Measurements from ENCODE around the gene DSG2.

The DSG2 gene

DNA sequence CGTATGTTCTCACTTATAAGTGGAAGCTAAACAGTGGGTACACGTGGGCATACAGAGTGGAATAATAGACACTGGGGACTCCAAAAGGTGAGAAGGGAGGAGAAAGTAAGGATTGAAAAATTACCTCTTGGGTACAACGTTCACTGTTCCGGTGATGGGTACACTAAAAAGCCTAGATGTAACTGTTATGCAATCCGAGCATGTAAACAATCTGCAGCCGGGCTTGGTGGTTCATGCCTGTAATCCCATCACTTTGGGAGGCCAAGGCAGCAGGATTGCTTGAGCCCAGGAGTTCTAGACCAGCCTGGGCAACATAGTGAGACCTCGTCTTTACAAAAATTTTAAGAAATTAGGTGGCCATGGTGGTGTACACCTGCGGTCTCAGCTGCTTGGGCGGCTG lies 60.6 kb downstream of the DSG2 start:
- no peak for DNase-seq

GRCh38 chr18:31562726-31563125 lies 64.7 kb downstream of the DSG2 start:
- DNase-seq = no peak

GRCh38 chr18:31563778-31564177 lies 65.8 kb downstream of the DSG2 start:
- no peak for DNase-seq

GRCh38 chr18:31565345-31565744 lies 67.4 kb downstream of the DSG2 start:
- DNase-seq = no peak

- no peak for DNase-seq
These were observed 68.0 kb downstream of the DSG2 start for GRCh38 chr18:31565782-31566512.

- no peak for DNase-seq
These were observed 68.8 kb downstream of the DSG2 start for GRCh38 chr18:31566576-31567306.

DNA sequence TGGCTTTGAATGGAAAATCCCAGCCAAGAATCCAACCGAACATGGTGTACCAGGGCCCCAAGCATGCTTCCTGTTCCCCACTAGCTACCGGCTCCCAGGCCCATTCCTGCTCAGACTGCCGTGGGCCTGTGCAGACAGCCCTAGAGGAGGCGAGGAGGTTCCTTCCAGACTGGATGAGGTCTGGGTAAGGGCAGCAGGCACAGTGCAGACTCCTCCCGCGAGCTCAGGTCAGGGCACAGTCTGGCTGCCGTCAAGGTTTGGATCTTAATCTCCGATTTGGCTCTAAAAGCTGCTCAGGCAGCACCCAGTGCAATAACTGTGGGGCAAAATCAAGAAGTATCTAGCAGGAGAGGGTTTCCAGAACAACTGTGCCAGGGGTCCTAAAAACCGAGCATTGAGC lies 74.4 kb downstream of the DSG2 start:
- DNase-seq = no peak

DNA sequence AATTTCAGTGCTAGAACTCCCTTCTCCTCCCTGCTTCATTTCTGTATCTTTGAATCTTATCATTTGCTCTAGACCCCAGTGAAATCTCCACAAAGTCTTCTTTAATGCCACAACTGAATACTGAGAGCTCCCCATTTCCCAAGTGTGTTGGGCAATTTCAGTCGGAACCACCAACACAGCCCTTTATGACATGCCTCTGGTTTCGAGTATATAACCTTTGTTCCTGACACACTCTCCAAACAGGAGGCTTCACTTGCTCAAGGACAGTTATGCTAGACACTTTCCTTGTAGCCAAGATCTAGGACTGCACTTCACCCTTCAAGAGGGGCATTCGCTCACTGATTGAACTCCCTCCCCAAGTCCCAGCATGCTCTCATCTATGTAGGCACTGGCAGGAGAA lies 75.1 kb downstream of the DSG2 start:
- DNase-seq = no peak

DNA sequence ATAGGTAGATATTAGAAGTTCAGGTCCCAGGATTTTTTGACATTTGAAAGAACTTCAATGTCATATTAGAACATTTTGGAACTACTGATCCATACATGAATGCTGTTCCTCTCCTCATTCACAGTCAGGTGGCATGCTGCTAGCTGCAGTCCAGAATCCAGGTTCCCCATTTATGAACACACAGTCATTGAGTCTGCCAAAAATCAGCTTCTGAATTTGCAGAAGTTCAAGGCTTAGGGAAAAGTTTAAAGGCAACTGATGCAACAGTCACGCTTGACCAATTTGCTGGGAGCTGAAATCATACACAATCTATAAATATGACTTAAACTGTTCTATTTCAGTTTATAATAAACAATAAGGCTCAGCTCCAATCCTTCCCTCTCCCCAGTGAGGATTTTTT lies 76.4 kb downstream of the DSG2 start:
- no peak for DNase-seq

- DNase-seq = no peak
These were observed 77.7 kb downstream of the DSG2 start for GRCh38 chr18:31575515-31576257.

- no peak for DNase-seq
These were observed 78.7 kb downstream of the DSG2 start for GRCh38 chr18:31576670-31577069.

DNA sequence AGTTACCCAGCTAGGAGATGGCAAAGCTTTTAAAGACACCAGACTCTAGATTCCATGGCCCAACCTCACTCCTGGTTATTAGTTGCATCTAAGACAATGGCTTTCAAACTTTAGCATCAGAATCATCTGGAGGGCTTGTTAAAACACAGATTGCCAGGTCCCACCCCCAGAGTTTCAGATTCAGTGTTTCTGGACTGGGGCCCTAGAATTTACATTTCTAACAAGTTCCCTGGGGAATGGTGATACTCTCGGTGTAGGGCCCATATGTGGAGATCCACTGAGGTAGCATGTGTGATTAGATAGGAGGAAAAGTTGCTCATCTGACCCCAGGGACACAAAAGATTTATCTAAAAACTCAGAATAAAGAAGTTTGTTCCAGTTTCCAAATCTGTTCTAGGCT lies 79.2 kb downstream of the DSG2 start:
- DNase-seq = no peak

DNA sequence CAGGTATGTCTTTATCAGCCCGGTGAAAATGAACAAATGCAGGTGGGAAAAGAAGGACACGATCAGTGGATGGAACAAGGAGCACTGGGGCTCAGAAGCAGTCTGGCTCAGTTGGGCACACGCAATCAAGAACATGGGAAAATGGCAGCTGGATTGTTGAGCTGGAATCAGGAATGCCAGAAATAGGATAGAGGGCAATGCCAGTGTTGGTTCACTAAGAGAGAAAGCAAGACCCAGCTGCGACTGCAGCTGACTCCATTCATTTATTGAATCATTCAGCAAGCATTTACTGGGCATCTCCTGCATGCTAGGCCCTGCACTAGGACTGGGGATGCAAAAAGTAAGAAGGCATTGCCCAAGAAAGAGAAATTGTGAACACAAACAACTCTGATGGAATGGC lies 80.1 kb downstream of the DSG2 start:
- DNase-seq = no peak

- DNase-seq = no peak
These were observed 81.4 kb downstream of the DSG2 start for GRCh38 chr18:31579375-31579774.

GRCh38 chr18:31581498-31582197 lies 83.7 kb downstream of the DSG2 start:
- no peak for DNase-seq

DNA sequence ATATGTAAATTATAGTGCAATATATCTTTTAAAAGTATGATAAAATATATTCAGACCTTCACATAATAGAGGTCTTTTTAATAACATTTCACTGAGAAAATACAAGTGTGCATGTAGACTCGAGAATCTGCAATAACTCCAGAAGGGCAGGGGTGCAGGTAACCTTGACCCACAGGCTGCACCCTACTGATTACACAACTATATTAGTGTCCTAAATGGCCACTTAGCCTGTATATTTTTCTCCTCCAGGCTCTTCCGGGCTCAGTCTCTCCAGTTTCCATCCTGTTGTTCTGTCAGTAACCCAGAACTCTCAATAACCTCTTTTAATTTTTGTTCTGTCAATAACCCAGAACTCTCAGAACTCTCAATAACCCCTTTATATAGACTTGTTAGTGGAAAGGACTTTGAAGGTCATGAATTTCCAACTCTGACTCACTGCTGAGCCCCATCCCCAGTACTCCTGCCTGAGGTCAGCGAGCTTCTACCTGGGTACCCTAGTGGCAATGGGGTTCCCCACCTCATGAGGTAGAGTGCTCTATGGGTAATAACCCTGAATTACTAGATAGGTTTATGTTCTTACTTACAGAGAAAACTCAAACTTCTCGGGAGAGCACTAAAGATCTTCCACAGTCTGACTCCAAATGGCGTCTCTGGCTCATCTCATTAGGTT lies 85.3 kb downstream of the DSG2 start:
- DNase-seq = no peak

DNA sequence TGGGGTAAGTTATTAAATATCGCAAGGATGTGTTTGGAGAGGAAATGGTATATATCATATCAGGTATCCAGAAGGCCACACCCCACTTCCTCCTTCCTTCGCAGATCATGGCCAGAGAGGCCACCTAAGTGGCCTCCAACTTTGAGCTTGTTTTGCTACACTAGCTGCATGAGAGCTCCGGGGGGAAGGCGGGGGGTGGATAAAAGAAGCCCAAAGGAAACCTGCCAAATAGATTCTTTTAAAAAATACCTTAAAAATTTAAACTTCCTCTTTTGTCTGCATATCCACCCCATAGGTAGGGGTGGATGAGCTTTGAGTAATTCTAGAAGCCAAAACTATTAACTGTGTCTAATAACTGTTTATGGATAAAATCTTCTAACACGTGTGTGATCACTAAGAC lies 88.0 kb downstream of the DSG2 start:
- no peak for DNase-seq

DNA sequence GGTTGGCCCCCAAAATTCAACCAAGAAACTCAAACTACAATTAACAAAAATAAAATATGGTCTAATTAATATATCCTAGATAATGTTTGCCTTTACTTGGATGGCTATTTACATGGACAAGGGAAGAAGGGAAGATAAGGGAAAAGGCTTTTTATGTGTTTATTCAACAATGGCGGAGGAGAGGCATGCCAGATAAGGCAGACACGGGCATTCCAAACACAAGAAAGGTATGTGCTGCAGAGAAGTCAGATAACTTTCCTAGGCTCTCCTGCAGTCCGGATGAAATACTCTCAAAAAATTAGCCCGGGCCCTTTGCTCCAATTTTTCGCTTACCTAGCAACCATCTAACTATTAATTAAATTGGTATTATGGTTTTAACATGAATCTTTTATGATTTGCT lies 88.6 kb downstream of the DSG2 start:
- no peak for DNase-seq

DNA sequence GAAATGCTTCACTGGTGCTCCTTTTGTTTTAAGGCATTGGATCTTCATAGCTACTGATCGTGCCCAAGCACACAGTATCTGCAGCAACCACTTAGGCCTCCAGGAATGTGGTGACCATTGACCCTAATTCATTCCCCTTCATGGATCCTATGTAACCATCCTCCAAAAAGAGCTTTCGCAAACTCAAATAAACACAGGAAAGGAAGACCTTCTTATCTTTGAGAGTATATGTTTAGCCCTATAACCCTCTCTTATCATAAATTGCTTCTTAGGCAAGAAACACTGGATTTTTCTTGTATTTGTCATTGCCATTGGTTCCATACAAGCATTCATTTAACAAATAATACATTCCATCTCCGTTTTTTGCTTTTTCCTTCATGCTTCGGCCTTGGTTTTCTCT lies 89.6 kb downstream of the DSG2 start:
- DNase-seq = no peak

GRCh38 chr18:31590570-31590969 lies 92.6 kb downstream of the DSG2 start:
- no peak for DNase-seq

DNA sequence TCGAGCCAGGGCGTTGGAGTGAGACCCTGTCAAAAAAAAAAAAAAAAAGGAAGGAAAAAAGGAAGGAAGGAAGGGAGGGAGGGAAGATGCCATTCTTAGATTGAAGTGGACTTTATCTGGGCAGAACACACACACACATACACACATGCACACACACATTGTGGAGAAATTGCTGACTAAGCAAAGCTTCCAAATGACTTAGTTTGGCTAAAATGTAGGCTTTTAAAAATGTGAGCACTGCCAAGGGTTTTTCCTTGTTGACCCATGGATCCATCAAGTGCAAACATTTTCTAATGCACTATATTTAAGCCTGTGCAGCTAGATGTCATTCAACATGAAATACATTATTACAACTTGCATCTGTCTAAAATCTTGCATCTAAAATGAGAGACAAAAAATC lies 93.1 kb downstream of the DSG2 start:
- no peak for DNase-seq

GRCh38 chr18:31591628-31592027 lies 93.7 kb downstream of the DSG2 start, which contains the start of gene TTR:
Gene TTR (plus strand): TSS chr18:31591877. CDS start chr18:31591903, 26 bp downstream.
- no peak for DNase-seq
